Measurements from ENCODE around the gene RSPO1.
"Not testable (repeated sequence)": the region's sequence is repeated elsewhere in the genome, so short reads cannot be mapped to it uniquely, and the experiment has no call there.

The RSPO1 gene

GRCh38 chr1:37634244-37634991, at the start of gene RSPO1:
TSS of gene RSPO1 (minus strand) at chr1:37634892. CDS start at chr1:37629661, 5,231 bp downstream.
- no peak for DNase-seq

GRCh38 chr1:37684182-37684581, 49.5 kb upstream of the RSPO1 start:
- DNase-seq, result not testable (repeated sequence)

- peak in 1 of 2 experiments; percentile 46 for DNase-seq
Measured at GRCh38 chr1:37682334-37682987, 47.8 kb upstream of the RSPO1 start.

GRCh38 chr1:37680933-37681332, 46.2 kb upstream of the RSPO1 start:
- no peak for DNase-seq

- no peak for DNase-seq
Measured at GRCh38 chr1:37677808-37678207, 43.1 kb upstream of the RSPO1 start.

- DNase-seq, result no peak
Measured at GRCh38 chr1:37677143-37677439, 42.4 kb upstream of the RSPO1 start.

- DNase-seq, result no peak
Measured at GRCh38 chr1:37676281-37677142, 41.8 kb upstream of the RSPO1 start.

GRCh38 chr1:37673920-37674319, 39.2 kb upstream of the RSPO1 start:
- DNase-seq, result no peak

- no peak for DNase-seq
Measured at GRCh38 chr1:37672136-37672870, 37.6 kb upstream of the RSPO1 start.

GRCh38 chr1:37671261-37671660, 36.6 kb upstream of the RSPO1 start:
- no peak for DNase-seq

- DNase-seq, result no peak
Measured at GRCh38 chr1:37670133-37670532, 35.4 kb upstream of the RSPO1 start.

- no peak for DNase-seq
Measured at GRCh38 chr1:37667023-37667671, 32.5 kb upstream of the RSPO1 start.

GRCh38 chr1:37666241-37666867, 31.7 kb upstream of the RSPO1 start:
- no peak for DNase-seq

GRCh38 chr1:37663426-37664000, 28.8 kb upstream of the RSPO1 start:
- no peak for DNase-seq

GRCh38 chr1:37662031-37662755, 27.5 kb upstream of the RSPO1 start:
- no peak for DNase-seq

GRCh38 chr1:37661401-37661800, 26.7 kb upstream of the RSPO1 start:
- DNase-seq, result no peak

GRCh38 chr1:37660664-37661063, 26.0 kb upstream of the RSPO1 start:
- no peak for DNase-seq

GRCh38 chr1:37658486-37658885, 23.8 kb upstream of the RSPO1 start:
- no peak for DNase-seq

- no peak for DNase-seq
Measured at GRCh38 chr1:37657620-37658412, 23.1 kb upstream of the RSPO1 start.

GRCh38 chr1:37656881-37657280, 22.2 kb upstream of the RSPO1 start:
- DNase-seq, result no peak

Measured in SW 1271 (cell line).